Raji (cell line): Measurements from ENCODE around the gene DNAJC4.

ENCODE experiments used
- POLR2A ChIP-seq: IDR thresholded peaks from 2 replicates; pipeline ENCODE4 v1.6.1; 2011; ENCODE audit warnings: low read depth, low read length, control low read depth; ENCODE audit not compliant: insufficient read depth

DNAJC4 gene

GRCh38 chr11:64230171-64230984 lies at the start of gene DNAJC4:
Gene DNAJC4 (plus strand): TSS chr11:64230548. CDS start chr11:64230855, 307 bp downstream.
- TF ChIP-seq POLR2A: peak; percentile 74

GRCh38 chr11:64180891-64181290 lies 49.5 kb upstream of the DNAJC4 start:
- TF ChIP-seq POLR2A: no peak

- TF ChIP-seq POLR2A: no peak
These were observed 48.6 kb upstream of the DNAJC4 start for GRCh38 chr11:64181506-64182411.

- no peak for TF ChIP-seq POLR2A
These were observed 46.5 kb upstream of the DNAJC4 start for GRCh38 chr11:64183890-64184289.

GRCh38 chr11:64185175-64185692 lies 45.1 kb upstream of the DNAJC4 start:
- peak; percentile 95 for TF ChIP-seq POLR2A

- peak; percentile 45; the same call in 1 of the 2 replicates for TF ChIP-seq POLR2A
These were observed 44.5 kb upstream of the DNAJC4 start, which contains the start of gene STIP1 for GRCh38 chr11:64185693-64186491. Gene STIP1 (plus strand): TSS chr11:64186171. CDS start chr11:64186262, 91 bp downstream.

GRCh38 chr11:64186492-64187165 lies 43.7 kb upstream of the DNAJC4 start:
- TF ChIP-seq POLR2A: no peak

- TF ChIP-seq POLR2A: no peak
These were observed 37.9 kb upstream of the DNAJC4 start for GRCh38 chr11:64192434-64192833.

- no peak for TF ChIP-seq POLR2A
These were observed 33.7 kb upstream of the DNAJC4 start for GRCh38 chr11:64196626-64197025.

- TF ChIP-seq POLR2A: no peak
These were observed 31.8 kb upstream of the DNAJC4 start for GRCh38 chr11:64198511-64198910.

- TF ChIP-seq POLR2A: no peak
These were observed 28.8 kb upstream of the DNAJC4 start for GRCh38 chr11:64201543-64201942.

GRCh38 chr11:64202992-64203391 lies 27.4 kb upstream of the DNAJC4 start:
- no peak for TF ChIP-seq POLR2A

- no peak for TF ChIP-seq POLR2A
These were observed 26.8 kb upstream of the DNAJC4 start for GRCh38 chr11:64203421-64204079.

- no peak for TF ChIP-seq POLR2A
These were observed 26.3 kb upstream of the DNAJC4 start for GRCh38 chr11:64204080-64204440.
